GM12864 (cell line): ENCODE measurements around the gene RAB30.
A peak's percentile ranks its signal among the peaks of the same experiment; 100 is the strongest.
"Not testable (repeated sequence)": the region's sequence is repeated elsewhere in the genome, so short reads cannot be mapped to it uniquely, and the experiment has no call there.

Experiments used
- DNase-seq: peaks from one replicate; pipeline ENCODE4 v3.0.0-alpha.2; 2011; ENCODE audit warnings: low read depth
- H3K4me3 ChIP-seq: 2 replicates; pipeline ENCODE4 v1.5.1; 2011; ENCODE audit warnings: mild to moderate bottlenecking, low read depth, low read length, control low read depth
- TF ChIP-seq, protein P1 (sequence below): IDR thresholded peaks from 2 replicates; pipeline ENCODE4 v1.5.1; 2011; ENCODE audit warnings: low read depth, mild to moderate bottlenecking, moderate library complexity, low read length, control low read depth, inconsistent platforms; ENCODE audit errors: missing control alignments

RAB30 gene

DNA sequence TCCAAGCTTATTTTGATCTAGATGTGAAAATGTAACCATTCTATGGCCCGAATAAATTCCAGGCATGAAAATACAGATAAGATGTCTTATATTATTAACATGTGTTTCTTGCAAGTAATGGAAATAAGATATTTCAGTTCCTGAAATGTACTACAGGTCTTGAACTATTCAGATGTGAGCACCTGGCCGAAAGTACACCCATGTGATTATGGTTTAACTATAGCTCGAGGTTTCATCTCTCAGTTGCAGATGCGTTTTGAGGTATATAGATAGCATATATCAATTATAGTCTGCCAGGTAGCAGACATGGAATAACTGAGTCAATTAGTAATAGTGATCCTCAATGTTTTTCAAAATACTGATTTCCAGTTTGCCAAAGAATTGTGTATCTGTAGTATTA lies 101.9 kb downstream of the RAB30 start:
- DNase-seq = peak; percentile 93
- TF ChIP-seq, protein P1, sequence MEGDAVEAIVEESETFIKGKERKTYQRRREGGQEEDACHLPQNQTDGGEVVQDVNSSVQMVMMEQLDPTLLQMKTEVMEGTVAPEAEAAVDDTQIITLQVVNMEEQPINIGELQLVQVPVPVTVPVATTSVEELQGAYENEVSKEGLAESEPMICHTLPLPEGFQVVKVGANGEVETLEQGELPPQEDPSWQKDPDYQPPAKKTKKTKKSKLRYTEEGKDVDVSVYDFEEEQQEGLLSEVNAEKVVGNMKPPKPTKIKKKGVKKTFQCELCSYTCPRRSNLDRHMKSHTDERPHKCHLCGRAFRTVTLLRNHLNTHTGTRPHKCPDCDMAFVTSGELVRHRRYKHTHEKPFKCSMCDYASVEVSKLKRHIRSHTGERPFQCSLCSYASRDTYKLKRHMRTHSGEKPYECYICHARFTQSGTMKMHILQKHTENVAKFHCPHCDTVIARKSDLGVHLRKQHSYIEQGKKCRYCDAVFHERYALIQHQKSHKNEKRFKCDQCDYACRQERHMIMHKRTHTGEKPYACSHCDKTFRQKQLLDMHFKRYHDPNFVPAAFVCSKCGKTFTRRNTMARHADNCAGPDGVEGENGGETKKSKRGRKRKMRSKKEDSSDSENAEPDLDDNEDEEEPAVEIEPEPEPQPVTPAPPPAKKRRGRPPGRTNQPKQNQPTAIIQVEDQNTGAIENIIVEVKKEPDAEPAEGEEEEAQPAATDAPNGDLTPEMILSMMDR = no peak
- no peak overlapping the region for H3K4me3 ChIP-seq

DNA sequence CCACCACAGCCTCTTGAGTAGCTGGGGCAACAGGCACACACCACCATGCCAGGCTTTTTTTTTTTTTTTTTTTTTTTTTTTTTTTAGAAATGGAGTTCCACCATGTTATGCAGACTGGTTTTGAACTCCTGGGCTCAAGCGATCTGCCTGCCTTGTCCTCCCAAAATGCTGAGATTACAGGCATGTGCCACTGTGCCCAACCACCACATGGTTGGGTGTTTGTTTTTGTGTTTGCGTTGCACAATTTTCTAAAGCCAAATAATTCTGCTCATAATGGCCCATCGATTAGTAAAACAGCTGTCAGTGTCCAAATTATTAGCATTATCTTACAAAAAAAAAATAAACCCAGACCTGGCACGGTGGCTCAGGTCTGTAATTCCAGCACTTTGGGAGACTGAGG lies 104.3 kb downstream of the RAB30 start:
- H3K4me3 ChIP-seq = no peak overlapping the region
- no peak for DNase-seq
- TF ChIP-seq, protein P1 = no peak

DNA sequence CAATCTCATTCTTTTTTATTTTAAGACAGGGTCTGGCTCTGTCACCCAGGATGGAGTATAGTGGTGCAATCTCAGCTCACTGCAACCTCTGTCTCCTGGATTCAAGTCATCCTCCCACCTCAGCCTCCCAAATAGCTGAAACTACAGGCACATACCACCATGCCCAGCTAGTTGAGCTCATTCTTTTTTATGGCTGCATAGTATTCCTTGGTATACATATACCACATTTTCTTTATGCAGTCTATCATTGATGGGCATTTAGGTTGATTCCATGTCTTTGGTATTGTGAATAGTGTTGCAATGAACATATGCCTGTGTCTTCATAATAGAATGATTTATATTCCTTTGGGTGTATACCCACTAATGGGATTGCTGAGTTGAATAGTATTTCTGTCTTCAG lies 109.7 kb downstream of the RAB30 start:
- not testable (repeated sequence) for DNase-seq, H3K4me3 ChIP-seq

DNA sequence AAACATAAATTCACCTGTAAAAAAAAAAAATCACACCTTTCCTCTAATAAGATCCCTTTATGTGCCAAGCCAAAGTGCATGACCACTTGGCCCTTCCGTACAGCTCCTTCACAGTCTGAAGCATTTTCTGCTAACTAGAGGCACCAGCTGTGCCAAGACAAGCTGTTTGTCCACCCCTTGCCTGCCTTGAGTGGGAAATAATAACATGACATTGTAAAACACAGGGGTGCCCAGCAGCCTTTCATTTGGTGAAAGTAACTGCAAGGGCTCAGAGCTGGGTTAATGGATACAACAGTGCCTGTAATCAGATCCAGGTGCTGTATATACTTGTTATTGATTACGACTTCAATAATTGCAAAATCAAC lies 110.9 kb downstream of the RAB30 start:
- TF ChIP-seq, protein P1 = no peak
- H3K4me3 ChIP-seq = no peak overlapping the region; the same call in 1 of the 2 replicates
- DNase-seq = no peak

DNA sequence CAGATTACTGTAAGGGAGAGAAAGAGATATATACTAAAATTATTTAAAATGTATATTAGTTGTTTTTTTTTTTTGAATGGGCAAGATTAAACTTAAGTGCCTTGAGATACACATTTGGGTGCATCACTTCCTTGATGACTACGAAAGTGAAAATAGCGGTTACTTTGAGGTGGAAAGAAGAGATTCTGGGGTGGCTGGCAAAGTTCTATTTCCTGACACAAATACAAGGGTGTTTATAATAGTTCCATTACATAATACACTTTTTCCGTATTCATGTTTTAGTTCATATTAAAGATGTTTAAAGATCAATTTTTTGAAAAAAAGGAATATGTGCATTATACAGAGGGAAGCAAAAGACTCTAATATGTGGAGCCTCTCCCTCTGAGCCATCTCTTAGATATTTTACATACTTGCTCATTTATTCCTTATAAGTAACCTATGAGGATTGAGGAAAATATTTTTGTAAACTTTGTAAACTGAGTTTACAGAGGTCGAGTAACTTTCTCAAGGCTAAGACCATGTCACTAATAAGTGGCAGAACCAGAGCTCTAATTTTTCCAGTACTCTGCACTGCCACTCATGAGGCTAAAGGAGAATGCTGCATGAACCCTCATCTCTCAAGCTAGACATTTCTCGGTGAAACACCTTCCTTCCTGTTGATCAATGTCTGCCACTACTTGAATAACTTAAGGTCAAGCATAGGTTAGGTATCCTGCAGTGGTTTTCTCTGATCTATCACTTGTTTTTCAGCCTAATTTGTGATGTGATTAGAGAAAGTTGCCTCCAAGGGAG lies 111.5 kb downstream of the RAB30 start:
- DNase-seq = peak; percentile 66
- TF ChIP-seq, protein P1 = no peak
- H3K4me3 ChIP-seq = no peak overlapping the region; the same call in 1 of the 2 replicates

DNA sequence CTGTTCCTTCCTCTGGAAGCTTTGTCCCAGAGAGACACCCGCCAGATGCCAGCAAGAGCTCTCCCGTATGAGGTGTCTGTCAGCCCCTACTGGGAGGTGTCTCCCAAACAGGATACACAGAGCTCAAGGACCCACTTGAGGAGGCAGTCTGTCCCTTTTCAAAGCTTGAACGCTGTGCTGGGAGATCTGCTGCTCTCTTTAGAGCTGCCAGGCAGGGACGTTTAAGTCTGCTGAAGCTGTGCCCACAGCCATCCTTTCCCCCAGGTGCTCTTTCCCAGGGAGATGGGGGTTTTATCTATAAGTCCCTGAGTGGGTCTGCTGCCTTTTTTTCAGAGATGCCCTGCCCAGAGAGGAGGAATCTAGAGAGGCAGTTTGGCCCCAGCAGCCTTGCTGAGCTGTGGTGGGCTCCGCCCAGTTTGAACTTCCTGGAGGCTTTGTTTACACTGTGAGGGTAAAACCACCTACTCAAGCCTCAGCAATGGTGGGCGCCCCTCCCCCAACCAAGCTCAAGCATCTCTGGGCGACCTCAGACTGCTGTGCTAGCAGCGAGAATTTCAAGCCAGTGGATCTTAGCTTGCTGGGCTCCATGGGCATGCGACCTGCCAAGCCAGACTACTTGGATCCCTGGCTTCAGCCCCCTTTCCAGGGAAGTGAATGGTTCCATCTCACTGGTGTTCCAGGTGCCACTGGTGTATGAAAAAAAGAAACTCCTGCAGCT lies 115.8 kb downstream of the RAB30 start:
- DNase-seq, H3K4me3 ChIP-seq: not testable (repeated sequence)

DNA sequence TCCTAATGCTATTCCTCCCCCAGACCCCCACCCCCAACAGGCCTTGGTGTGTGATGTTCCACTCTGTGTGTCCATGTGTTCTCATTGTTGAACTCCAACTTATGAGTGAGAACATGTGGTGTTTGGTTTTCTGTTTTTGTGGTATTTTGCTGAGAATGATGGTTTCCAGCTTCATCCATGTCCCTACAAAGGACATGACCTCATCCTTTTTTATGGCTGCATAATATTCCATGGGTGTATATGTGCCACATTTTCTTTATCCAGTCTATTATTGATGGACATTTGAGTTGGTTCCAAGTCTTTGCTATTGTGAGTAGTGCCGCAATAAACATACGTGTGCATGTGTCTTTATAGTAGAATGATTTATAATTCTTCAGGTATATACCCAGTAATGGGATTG lies 121.2 kb downstream of the RAB30 start:
- not testable (repeated sequence) for H3K4me3 ChIP-seq, DNase-seq

DNA sequence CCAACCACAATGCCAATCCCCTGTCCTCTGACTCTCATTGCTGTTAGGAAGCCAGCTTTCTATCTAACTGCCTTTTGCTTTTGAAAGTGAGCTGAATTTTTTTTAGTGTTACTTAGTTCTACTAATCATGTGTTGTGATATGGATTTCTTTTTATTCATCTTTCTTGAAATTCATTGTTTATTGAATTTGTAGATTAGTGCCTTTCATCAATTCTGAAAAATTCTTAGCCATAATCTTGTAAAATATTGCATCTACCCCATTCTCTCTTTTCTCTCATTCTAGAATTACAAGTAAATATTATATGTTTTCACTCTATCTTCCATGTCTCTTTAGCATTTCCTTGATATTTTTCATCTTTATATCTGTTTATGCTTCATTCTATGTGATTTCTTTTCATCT lies 122.3 kb downstream of the RAB30 start:
- H3K4me3 ChIP-seq = no peak overlapping the region
- DNase-seq = no peak
- TF ChIP-seq, protein P1 = no peak
